GM18517 (cell line): ENCODE measurements around the gene ATXN7.

Experiments used
- ATAC-seq: cut with Tn5 transposase; IDR thresholded peaks from one replicate; pipeline ENCODE4 v1.9.1; 2021; ENCODE audit warnings: mild to moderate bottlenecking, moderate library complexity; ENCODE audit not compliant: unreplicated experiment

The ATXN7 gene

DNA sequence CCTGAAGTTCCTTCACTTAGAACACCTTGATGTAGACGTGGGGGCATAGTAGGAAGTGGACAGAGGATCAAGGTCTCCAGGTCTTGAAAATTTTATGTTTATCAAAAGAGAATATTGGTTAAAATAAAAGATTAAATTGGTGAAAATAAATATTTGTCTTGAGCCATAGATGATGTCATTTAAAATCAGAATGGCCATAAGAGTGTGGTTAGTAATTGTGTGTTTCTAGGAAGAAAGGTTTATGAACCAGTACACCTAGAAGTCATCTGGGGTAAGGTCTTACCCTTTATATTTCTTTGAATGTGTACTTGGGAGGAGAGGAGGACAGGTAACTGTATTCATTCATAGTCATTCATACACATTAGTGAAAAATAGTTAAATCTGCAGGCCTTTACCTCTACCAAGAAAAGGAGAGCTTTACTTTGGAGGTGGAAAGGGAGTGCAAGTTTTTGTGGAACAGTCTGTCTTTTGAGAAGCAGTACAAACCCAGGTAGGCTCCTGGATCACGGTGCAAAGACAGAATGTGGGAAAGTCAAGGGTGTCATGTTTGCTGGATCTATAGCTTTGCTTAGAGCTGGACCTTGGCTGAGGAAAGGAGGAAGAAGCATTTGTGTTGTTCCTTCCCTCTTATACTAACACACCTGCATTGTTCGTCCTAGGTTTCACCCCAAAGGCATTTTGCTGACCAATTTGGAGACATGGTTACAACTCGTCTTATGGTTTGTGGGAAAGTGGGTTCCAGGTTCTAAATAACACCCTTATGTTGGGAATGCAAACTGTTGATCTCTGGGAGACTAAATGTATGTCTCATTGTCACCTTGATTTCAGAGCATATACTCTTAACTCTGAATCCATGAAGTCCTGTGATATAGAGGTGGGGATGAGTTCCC lies 42.3 kb downstream of the ATXN7 start:
- no peak for ATAC-seq

DNA sequence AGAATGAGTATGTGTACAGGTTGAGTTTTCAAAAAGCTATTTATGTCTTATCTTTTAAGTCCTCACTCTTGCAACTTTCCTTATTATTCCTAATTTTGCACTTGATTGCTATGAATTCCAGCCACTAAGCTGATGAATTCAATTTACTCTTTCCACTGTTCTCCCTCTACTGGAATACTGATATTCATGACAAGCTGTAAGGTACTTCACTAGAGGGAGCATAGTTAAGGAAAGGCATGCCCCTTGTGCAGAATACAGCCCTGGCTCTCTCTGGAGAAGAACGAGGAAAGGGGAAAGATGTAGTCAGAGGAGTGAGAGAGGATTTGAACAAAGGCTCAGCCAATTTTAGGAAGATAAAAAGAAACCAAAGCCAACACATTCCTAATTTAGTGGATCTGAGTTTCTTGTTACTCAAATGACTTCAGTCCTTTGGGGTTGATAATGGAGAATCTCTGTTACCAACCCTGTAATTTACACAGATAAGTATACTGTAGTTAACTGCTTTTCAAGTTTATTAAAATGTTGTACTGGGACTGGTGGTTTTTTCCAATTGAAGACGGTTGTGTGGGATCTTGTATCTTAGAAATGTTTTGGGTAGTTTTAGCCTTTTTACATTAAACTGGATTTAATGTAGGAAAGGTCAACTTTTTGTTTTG lies 44.5 kb downstream of the ATXN7 start:
- ATAC-seq = no peak

GRCh38 chr3:63908776-63909175 lies 45.1 kb downstream of the ATXN7 start:
- no peak for ATAC-seq

DNA sequence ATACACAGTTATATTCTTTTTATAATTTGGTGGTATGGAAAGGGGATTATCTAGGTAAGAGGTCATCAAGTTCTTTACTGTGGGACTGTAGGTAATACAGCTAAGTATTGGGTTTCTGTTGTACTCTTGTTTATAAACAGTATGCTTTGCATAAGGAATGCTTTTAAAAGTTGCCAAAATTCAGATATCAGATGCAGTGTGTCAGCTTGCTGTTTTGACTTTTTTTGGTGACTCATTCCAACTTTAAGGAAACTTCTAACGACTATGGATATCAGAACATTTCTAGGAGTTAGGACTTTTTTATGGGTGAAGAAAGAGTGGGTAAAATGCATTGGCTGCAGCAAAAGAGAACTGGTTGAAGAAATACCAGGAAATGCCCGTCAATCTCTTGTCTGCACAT lies 45.8 kb downstream of the ATXN7 start:
- no peak for ATAC-seq

DNA sequence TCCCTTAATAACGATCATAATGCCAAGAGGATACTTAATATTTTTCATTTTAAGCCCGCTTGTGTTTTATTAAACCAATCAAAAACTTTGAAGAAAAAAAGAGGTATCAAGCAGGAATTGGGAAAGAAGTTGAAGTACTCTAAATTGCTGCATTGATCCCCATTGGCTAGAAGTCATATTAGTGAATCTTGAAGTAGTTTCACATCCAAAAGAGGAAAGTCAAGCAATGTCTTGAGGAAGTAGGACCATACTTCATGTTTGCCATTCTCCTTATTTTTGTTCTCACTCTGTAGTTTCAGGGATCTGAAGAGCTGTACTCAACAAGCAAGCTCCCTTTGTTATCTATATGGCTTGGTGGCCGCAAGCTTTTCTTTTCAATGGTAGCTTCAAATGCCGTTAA lies 46.3 kb downstream of the ATXN7 start:
- ATAC-seq = no peak

DNA sequence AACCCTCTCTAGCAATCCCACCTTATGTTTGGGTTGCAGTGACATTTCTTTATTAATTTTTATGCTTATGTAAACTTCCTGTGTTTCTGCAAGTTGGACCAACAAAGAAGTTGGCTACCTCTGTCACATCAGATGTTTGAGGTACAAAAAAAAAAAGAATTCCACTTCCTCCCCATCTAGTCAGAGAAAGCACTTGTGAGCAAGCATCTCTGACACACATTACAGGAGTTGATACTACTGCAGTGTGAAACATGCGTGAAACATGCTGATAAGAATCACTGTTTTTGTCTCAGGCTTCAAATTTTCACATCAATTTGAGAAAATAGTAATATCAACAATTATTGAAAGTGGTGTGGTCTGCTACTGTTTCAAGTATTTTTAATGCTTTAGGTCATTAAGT lies 47.2 kb downstream of the ATXN7 start:
- no peak for ATAC-seq

GRCh38 chr3:63911509-63911872 lies 47.8 kb downstream of the ATXN7 start:
- ATAC-seq = no peak

- peak; percentile 77 for ATAC-seq
These were observed 48.5 kb downstream of the ATXN7 start, which contains the start of gene SCAANT1 for GRCh38 chr3:63911873-63912767. TSS of gene SCAANT1 (minus strand) at chr3:63912383.

GRCh38 chr3:63912768-63913588 lies 49.3 kb downstream of the ATXN7 start:
- ATAC-seq = peak; percentile 7

- no peak for ATAC-seq
These were observed 50.6 kb downstream of the ATXN7 start for GRCh38 chr3:63914312-63914711.

DNA sequence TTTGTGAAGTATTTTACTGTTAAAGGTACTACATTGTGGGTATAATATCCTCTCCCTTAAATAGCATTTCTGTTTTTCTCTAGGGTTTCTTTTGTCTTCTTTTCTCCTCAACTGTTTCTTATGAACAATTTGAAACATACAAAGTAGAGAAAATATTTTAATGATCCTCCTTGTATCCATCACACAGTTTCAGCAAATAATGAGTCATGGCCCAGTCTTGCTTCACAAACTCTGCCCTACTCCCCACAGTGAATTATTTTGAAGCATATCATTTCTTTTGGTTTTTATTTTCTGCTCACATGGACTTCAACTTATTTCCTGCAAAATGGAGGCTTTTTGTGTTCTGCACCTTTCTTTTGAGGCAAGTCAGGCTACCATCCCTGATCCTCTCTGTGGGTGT lies 54.7 kb downstream of the ATXN7 start:
- ATAC-seq = no peak

DNA sequence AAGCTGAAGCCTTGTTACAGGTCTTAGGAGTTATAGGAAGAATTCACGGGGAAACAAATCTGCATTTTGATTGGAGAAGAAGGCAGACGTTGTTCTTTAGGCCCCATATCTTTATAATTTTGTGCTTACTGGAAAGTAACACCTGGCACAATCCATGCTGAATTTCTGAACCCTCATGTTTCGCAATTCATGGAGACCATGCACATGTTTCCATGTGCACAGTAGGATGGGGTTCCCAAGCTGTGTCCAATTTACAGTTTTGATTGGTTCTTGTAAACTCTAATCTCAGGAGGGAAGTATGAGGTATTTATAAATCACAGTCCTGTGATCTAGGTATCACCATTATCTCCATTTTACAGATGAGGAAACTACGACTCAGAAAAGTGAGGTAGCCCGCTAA lies 56.3 kb downstream of the ATXN7 start:
- ATAC-seq = no peak

- peak; percentile 75 for ATAC-seq
These were observed 58.2 kb downstream of the ATXN7 start for GRCh38 chr3:63921741-63922482.

- peak; percentile 42 for ATAC-seq
These were observed 59.0 kb downstream of the ATXN7 start for GRCh38 chr3:63922491-63923199.

GRCh38 chr3:63926309-63926708 lies 62.6 kb downstream of the ATXN7 start:
- ATAC-seq = no peak

- ATAC-seq = peak; percentile 92
These were observed 64.0 kb downstream of the ATXN7 start for GRCh38 chr3:63927422-63928280.

GRCh38 chr3:63931290-63931689 lies 67.6 kb downstream of the ATXN7 start:
- no peak for ATAC-seq

DNA sequence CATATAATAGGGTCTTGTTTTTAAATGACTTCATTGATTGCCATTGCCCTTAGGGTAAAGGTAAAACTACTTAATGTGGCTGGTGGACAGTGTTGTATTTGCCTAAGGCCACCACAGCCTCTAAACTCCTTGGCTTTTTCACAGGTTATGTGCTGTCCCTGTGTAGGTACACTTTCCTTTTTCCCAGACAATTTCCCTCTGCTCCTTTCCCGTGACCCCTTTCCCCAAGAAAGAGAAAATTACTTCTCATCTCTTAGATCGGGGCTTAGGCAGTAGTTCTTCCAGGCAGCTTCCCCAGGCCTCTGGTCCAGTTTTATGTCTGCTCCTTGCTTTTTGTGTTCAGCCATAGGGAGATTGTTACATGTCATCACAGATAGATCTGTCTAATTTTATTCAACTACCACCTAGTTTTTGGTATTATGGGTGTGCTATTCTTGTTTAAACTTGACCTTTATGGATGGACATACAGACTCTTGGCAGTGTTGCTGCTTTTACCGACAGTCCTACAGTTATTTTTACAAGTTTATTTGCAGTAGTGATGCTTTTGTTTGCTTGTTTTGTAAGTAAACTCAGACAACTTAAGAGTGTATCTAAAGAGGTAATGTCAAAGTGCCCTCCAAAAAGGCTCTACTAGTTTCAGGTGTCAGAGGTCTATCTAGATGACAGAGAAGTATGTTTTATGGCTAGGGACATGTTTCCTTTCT lies 69.0 kb downstream of the ATXN7 start:
- ATAC-seq = no peak
